ENCODE data around the gene SORCS2. TPM values are rescaled to one million over a fixed set of nuclear protein-coding genes. Genes with fewer than 3 reads are reported as not detected.

SORCS2 gene
- total and polyA plus RNA-seq, 3 donors from 2014 or later = 2.7 to 4.6 (median 2.9) TPM

DNA sequence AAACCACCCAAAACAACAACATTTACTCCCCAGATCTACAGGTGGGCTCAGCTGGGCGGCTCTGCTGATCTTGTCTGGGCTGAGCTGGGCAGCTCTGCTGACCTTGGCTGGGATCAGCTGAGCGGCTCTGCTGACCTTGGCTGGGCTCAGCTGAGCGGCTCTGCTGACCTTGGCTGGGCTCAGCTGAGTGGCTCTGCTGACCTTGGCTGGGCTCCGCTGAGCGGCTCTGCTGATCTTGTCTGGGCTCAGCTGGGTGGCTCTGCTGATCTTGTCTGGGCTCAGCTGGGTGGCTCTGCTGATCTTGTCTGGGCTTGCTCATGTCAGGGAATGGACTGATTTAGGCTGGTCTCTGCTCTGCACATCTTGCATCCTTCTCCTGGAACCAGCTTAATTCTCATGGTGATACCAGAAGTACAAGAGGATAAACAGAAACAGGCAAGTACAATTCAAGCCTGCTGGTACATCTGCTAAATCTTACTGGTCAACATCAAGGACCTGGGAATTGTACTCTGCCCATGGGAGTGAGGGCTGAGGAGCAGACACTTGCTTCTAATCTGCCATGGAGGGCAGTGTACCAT lies 490.9 kb downstream of the SORCS2 start:
- WGBS, 2 donors = 64 to 75% methylated on average over 2 to 4 of the region's 5 CpGs
- no peaks in the 10 kb centered on the region for H3K9me3 ChIP-seq
- no peaks in the 10 kb centered on the region for H3K36me3 ChIP-seq (ENCODE audit: low read depth, missing control alignments)
- peaks cover 4% of the 10 kb centered on the region for H3K4me1 ChIP-seq
- intact Hi-C loops (cut with DNase I; ENCODE audit: low total_unique reads) = no loop called here
- no peak for DNase-seq
- TF ChIP-seq, protein P1, sequence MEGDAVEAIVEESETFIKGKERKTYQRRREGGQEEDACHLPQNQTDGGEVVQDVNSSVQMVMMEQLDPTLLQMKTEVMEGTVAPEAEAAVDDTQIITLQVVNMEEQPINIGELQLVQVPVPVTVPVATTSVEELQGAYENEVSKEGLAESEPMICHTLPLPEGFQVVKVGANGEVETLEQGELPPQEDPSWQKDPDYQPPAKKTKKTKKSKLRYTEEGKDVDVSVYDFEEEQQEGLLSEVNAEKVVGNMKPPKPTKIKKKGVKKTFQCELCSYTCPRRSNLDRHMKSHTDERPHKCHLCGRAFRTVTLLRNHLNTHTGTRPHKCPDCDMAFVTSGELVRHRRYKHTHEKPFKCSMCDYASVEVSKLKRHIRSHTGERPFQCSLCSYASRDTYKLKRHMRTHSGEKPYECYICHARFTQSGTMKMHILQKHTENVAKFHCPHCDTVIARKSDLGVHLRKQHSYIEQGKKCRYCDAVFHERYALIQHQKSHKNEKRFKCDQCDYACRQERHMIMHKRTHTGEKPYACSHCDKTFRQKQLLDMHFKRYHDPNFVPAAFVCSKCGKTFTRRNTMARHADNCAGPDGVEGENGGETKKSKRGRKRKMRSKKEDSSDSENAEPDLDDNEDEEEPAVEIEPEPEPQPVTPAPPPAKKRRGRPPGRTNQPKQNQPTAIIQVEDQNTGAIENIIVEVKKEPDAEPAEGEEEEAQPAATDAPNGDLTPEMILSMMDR (IDR thresholded peaks at IDR 0.05) = no peak
- TF ChIP-seq POLR2A (IDR thresholded peaks at IDR 0.05) = no peak
- no peaks in the 10 kb centered on the region for H3K27me3 ChIP-seq
- no peak overlapping the region for H3K27ac ChIP-seq
- H3K4me3 ChIP-seq = no peak overlapping the region

DNA sequence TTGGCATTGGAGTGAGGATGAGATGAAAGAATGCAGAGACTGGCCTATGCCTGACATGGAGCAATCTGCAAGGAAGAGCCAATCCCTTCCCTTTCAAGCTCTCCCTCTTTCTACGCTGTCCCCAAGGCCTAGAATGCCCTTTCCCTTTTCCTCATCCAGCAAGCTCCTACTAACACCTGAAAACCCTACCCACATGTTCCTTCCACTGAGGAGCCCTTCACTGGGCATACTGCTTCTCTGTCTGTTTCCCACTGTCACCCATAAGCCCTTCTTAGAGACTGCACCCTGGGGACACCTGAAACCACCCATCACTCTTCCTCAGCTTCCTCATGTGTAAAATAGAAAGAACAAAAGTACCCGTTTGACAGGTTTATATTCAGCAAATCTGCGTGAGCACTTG lies 492.0 kb downstream of the SORCS2 start:
- DNase-seq = no peak
- Histone ChIP-seq H3K36me3 (ENCODE audit: low read depth, missing control alignments) (no peaks in the 10 kb centered on the region), H3K9me3 (no peaks in the 10 kb centered on the region), H3K4me1 (no peaks in the 10 kb centered on the region), H3K27ac (no peak overlapping the region), H3K27me3 (no peaks in the 10 kb centered on the region), H3K4me3 (no peak overlapping the region)
- TF ChIP-seq, protein P1 (IDR thresholded peaks at IDR 0.05) = no peak
- no peak for TF ChIP-seq POLR2A (IDR thresholded peaks at IDR 0.05)
- intact Hi-C loops (cut with DNase I; ENCODE audit: low total_unique reads) = no loop called here
- WGBS, 2 donors = 90 to 93% methylated on average over 3 of the region's 3 CpGs

DNA sequence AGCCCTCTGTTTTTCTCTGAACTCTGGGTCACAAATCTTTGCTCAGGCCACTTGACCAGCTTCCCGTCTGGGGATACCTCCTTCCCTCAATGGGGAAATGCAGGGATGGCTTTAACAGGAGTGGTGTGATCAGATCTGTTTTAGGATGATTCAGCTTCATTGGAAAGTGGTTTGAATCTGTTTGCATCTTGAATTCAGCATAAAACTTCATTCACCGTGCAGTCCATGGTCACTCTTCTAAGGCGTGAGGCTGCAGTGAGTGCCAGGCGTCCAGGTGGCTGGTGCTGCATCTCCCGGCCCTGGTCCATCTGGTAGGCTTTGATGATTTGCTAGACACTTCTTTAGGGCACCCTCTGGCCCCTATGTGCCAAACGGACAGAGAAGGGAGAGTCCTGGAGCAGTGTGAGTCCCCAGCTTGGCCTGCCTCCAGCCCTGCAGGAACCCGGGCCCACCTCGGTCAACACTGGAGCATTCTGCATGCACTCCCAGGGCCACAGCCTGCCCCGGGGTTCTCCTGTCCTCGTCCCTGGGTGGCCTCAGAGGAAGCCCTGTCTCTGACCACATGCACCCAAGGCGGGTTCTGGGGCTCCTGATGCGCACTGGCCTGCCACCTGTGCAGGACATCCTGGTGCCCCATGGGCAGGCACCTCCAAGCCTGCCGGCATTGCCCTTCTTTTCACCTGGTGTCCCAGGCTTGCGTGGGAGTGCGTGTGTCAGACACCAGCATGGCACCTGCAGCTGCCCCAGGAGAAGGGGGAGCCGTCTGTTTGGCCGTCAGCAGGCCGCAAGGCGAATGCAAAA lies 493.9 kb downstream of the SORCS2 start:
- no peak overlapping the region for H3K4me3 ChIP-seq
- H3K27ac ChIP-seq = no peak overlapping the region
- no peaks in the 10 kb centered on the region for H3K9me3 ChIP-seq
- H3K4me1 ChIP-seq = no peaks in the 10 kb centered on the region
- no peaks in the 10 kb centered on the region for H3K27me3 ChIP-seq
- DNase-seq = no peak
- intact Hi-C loops (cut with DNase I; ENCODE audit: low total_unique reads) = no loop called here
- 93 to 94% methylated on average over 5 to 19 of the region's 19 CpGs for WGBS, 2 donors
- TF ChIP-seq, protein P1 (IDR thresholded peaks at IDR 0.05) = no peak
- no peak for TF ChIP-seq POLR2A (IDR thresholded peaks at IDR 0.05)
- H3K36me3 ChIP-seq (ENCODE audit: low read depth, missing control alignments) = no peaks in the 10 kb centered on the region

DNA sequence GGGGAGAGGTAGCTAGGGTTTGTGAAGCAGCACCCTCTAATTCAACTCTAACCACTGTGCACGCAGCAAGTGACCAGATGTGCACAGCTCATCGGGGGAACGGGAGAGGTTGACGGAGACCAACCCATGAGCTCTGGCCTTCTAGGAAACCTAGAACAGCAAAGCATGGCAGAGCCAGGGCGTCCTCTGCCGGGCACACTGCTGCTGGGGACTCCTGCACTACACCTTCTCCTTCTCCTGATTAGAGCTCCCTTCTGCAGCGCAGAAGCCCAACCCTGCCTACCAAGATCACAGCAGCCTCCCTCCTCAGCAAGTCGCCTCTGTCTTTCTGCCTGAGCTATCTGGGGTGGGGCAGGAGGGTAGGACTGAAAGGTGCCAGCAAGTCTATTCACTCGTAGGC lies 494.7 kb downstream of the SORCS2 start:
- no peaks in the 10 kb centered on the region for H3K9me3 ChIP-seq
- no peak overlapping the region for H3K4me3 ChIP-seq
- TF ChIP-seq, protein P1 (IDR thresholded peaks at IDR 0.05) = no peak
- intact Hi-C loops (cut with DNase I; ENCODE audit: low total_unique reads) = no loop called here
- no peaks in the 10 kb centered on the region for H3K4me1 ChIP-seq
- H3K27me3 ChIP-seq = no peaks in the 10 kb centered on the region
- WGBS, 2 donors = 86 to 97% methylated on average over 8 to 9 of the region's 9 CpGs
- DNase-seq = no peak
- no peaks in the 10 kb centered on the region for H3K36me3 ChIP-seq (ENCODE audit: low read depth, missing control alignments)
- H3K27ac ChIP-seq = no peak overlapping the region
